ENCODE measurements around the gene VMO1. TPM values are rescaled to one million over a fixed set of nuclear protein-coding genes. Genes with fewer than 3 reads are reported as not detected.

Gene VMO1
- total RNA-seq, 2 experiments from 2014 or later = not detected

GRCh38 chr17:4766723-4767122, 19.4 kb downstream of the VMO1 start:
- intact Hi-C loops (cut with micrococcal nuclease) = no loop called here
- Mint-ChIP-seq H3K9me3 (no peaks in the 10 kb centered on the region), H3K36me3 (ENCODE audit: low read depth) (no peaks in the 10 kb centered on the region), H3K4me1 (ENCODE audit: low read depth) (peaks cover 6% of the 10 kb centered on the region), H3K27ac (no peak overlapping the region), H3K27me3 (no peaks in the 10 kb centered on the region), H3K4me3 (no peak overlapping the region)
- POLR2A ChIA-PET = interaction anchor here (0.5 kb wide), 1 partner anchor 170 kb away, joined by 3 read pairs; no protein-coding TSS in a partner anchor
- ATAC-seq = no peak
- CTCF ChIA-PET = interaction anchor here (1.3 kb wide), 1 partner anchor 53 kb away, joined by 3 read pairs; no protein-coding TSS in a partner anchor
- TF ChIP-seq CTCF (IDR thresholded peaks at IDR 0.05) = no peak
- no peak for DNase-seq

- no peaks in the 10 kb centered on the region for H3K27me3 Mint-ChIP-seq
- no peak for ATAC-seq
- H3K4me3 Mint-ChIP-seq = no peak overlapping the region
- H3K4me1 Mint-ChIP-seq (ENCODE audit: low read depth) = peaks cover 2% of the 10 kb centered on the region
- no peaks in the 10 kb centered on the region for H3K36me3 Mint-ChIP-seq (ENCODE audit: low read depth)
- DNase-seq = no peak
- intact Hi-C loops (cut with micrococcal nuclease) = no loop called here
- ChIA-PET CTCF (interaction anchor here (1.3 kb wide), 1 partner anchor 54 kb away, joined by 3 read pairs; no protein-coding TSS in a partner anchor), POLR2A (no interaction called here)
- H3K27ac Mint-ChIP-seq = no peak overlapping the region
- H3K9me3 Mint-ChIP-seq = no peaks in the 10 kb centered on the region
- TF ChIP-seq CTCF (IDR thresholded peaks at IDR 0.05) = no peak
These were observed 20.0 kb downstream of the VMO1 start for GRCh38 chr17:4766201-4766600.

- Mint-ChIP-seq H3K27me3 (no peaks in the 10 kb centered on the region), H3K36me3 (ENCODE audit: low read depth) (no peaks in the 10 kb centered on the region), H3K4me1 (ENCODE audit: low read depth) (no peaks in the 10 kb centered on the region), H3K4me3 (no peak overlapping the region), H3K27ac (no peak overlapping the region), H3K9me3 (no peaks in the 10 kb centered on the region)
- ChIA-PET POLR2A (no interaction called here), CTCF (no interaction called here)
- DNase-seq (no peak), ATAC-seq (no peak)
- no peak for TF ChIP-seq CTCF (IDR thresholded peaks at IDR 0.05)
- intact Hi-C loops (cut with micrococcal nuclease) = no loop called here
These were observed 21.6 kb downstream of the VMO1 start for GRCh38 chr17:4764595-4764994.

GRCh38 chr17:4759776-4760236, 26.4 kb downstream of the VMO1 start:
- Mint-ChIP-seq H3K27ac (no peak overlapping the region), H3K9me3 (no peaks in the 10 kb centered on the region), H3K4me3 (no peak overlapping the region), H3K36me3 (ENCODE audit: low read depth) (no peaks in the 10 kb centered on the region), H3K27me3 (peaks cover 6% of the 10 kb centered on the region), H3K4me1 (ENCODE audit: low read depth) (no peaks in the 10 kb centered on the region)
- POLR2A ChIA-PET = no interaction called here
- DNase-seq = no peak
- TF ChIP-seq CTCF (IDR thresholded peaks at IDR 0.05) = no peak
- intact Hi-C loops (cut with micrococcal nuclease) = no loop called here
- no peak for ATAC-seq
- CTCF ChIA-PET = no interaction called here

GRCh38 chr17:4753392-4753791, 32.8 kb downstream of the VMO1 start:
- H3K36me3 Mint-ChIP-seq (ENCODE audit: low read depth) = no peaks in the 10 kb centered on the region

More at GRCh38 chr17:4753392-4753791, 32.8 kb downstream of the VMO1 start:
- no peak for ATAC-seq
- Mint-ChIP-seq H3K27me3 (peaks cover 10% of the 10 kb centered on the region), H3K4me1 (ENCODE audit: low read depth) (peaks cover 2% of the 10 kb centered on the region), H3K9me3 (no peaks in the 10 kb centered on the region), H3K27ac (no peak overlapping the region), H3K4me3 (no peak overlapping the region)
- intact Hi-C loops (cut with micrococcal nuclease) = no loop called here
- no peak for TF ChIP-seq CTCF (IDR thresholded peaks at IDR 0.05)
- DNase-seq = no peak
- POLR2A ChIA-PET = no interaction called here
- CTCF ChIA-PET = no interaction called here

Data from activated CD8-positive, alpha-beta T cell treated with anti-CD3 and anti-CD28 coated beads for 36 hours (primary cell).